IPS-20b (cell line): Measurements from ENCODE around the gene ZDHHC3.
"Not testable (repeated sequence)": the region's sequence is repeated elsewhere in the genome, so short reads cannot be mapped to it uniquely, and the experiment has no call there.

Experiments
- H3K27ac ChIP-seq: one replicate; pipeline ENCODE4 v1.5.1; 2013; ENCODE audit warnings: low read length
- H3K27me3 ChIP-seq: 2 replicates; pipeline ENCODE4 v1.6.1; 2013; ENCODE audit warnings: mild to moderate bottlenecking, low read length, inconsistent platforms; ENCODE audit not compliant: insufficient read depth
- H3K36me3 ChIP-seq: 2 replicates; pipeline ENCODE4 v1.6.1; 2013; ENCODE audit warnings: low read depth, mild to moderate bottlenecking, inconsistent platforms, low read length, moderate library complexity; ENCODE audit not compliant: insufficient read depth
- H3K4me1 ChIP-seq: 2 replicates; pipeline ENCODE4 v1.6.1; 2013; ENCODE audit warnings: mild to moderate bottlenecking, control low read depth, inconsistent platforms, low read length, moderate library complexity; ENCODE audit not compliant: insufficient read depth
- H3K4me3 ChIP-seq: 2 replicates; pipeline ENCODE4 v1.5.1; 2013; ENCODE audit warnings: mild to moderate bottlenecking, low read length, inconsistent platforms
- H3K9ac ChIP-seq: 2 replicates; pipeline ENCODE4 v1.6.1; 2013; ENCODE audit warnings: low read depth, mild to moderate bottlenecking, inconsistent platforms, low read length, moderate library complexity
- H3K9me3 ChIP-seq: 2 replicates; pipeline ENCODE4 v1.6.1; 2013; ENCODE audit warnings: mild to moderate bottlenecking, low read depth, low read length, inconsistent platforms; ENCODE audit not compliant: insufficient read depth

Gene ZDHHC3

GRCh38 chr3:44961888-44962287, 14.1 kb downstream of the ZDHHC3 start:
- no peak overlapping the region for H3K27ac ChIP-seq
- no peaks in the 10 kb centered on the region for H3K27me3 ChIP-seq
- no peaks in the 10 kb centered on the region for H3K9me3 ChIP-seq
- H3K4me1 ChIP-seq, result peaks cover 8% of the 10 kb centered on the region
- no peak overlapping the region for H3K4me3 ChIP-seq
- H3K36me3 ChIP-seq, result peaks cover 22% of the 10 kb centered on the region
- H3K9ac ChIP-seq, result no peak overlapping the region

- Histone ChIP-seq H3K4me3 (no peak overlapping the region), H3K4me1 (peaks cover 8% of the 10 kb centered on the region)
These were observed 15.5 kb downstream of the ZDHHC3 start for GRCh38 chr3:44960387-44961026.

GRCh38 chr3:44958386-44958785, 17.6 kb downstream of the ZDHHC3 start:
- Histone ChIP-seq H3K36me3 (peaks cover 35% of the 10 kb centered on the region), H3K4me3 (no peak overlapping the region), H3K27ac (no peak overlapping the region), H3K9ac (no peak overlapping the region), H3K4me1 (peaks cover 8% of the 10 kb centered on the region), H3K27me3 (no peaks in the 10 kb centered on the region), H3K9me3 (no peaks in the 10 kb centered on the region)

More at GRCh38 chr3:44960387-44961026, 15.5 kb downstream of the ZDHHC3 start:
- Histone ChIP-seq H3K27ac (no peak overlapping the region), H3K9ac (no peak overlapping the region), H3K36me3 (peaks cover 28% of the 10 kb centered on the region), H3K9me3 (no peaks in the 10 kb centered on the region), H3K27me3 (no peaks in the 10 kb centered on the region)

GRCh38 chr3:44957986-44958385, 18.0 kb downstream of the ZDHHC3 start:
- Histone ChIP-seq H3K9ac (no peak overlapping the region), H3K27me3 (no peaks in the 10 kb centered on the region), H3K4me3 (no peak overlapping the region), H3K27ac (no peak overlapping the region), H3K9me3 (no peaks in the 10 kb centered on the region), H3K4me1 (peaks cover 8% of the 10 kb centered on the region), H3K36me3 (peaks cover 35% of the 10 kb centered on the region)

- Histone ChIP-seq H3K4me3 (no peak overlapping the region), H3K27ac (no peak overlapping the region), H3K9ac (no peak overlapping the region), H3K36me3 (peaks cover 35% of the 10 kb centered on the region), H3K9me3 (no peaks in the 10 kb centered on the region), H3K27me3 (no peaks in the 10 kb centered on the region), H3K4me1 (0 out of 2 replicates have a peak, but pooled peaks cover 2% of the 10 kb centered on the region)
These were observed 20.1 kb downstream of the ZDHHC3 start for GRCh38 chr3:44955917-44956316.

GRCh38 chr3:44954962-44955361, 21.0 kb downstream of the ZDHHC3 start:
- Histone ChIP-seq H3K27ac (no peak overlapping the region), H3K4me3 (no peak overlapping the region), H3K9ac (no peak overlapping the region), H3K36me3 (peaks cover 35% of the 10 kb centered on the region), H3K4me1 (0 out of 2 replicates have a peak, but pooled peaks cover 10% of the 10 kb centered on the region), H3K27me3 (no peaks in the 10 kb centered on the region), H3K9me3 (no peaks in the 10 kb centered on the region)

- H3K4me3 ChIP-seq, result no peak overlapping the region
- peaks cover 35% of the 10 kb centered on the region for H3K36me3 ChIP-seq
- no peaks in the 10 kb centered on the region for H3K9me3 ChIP-seq
- no peaks in the 10 kb centered on the region for H3K27me3 ChIP-seq
- H3K27ac ChIP-seq, result no peak overlapping the region
- H3K9ac ChIP-seq, result no peak overlapping the region
- H3K4me1 ChIP-seq, result 0 out of 2 replicates have a peak, but pooled peaks cover 12% of the 10 kb centered on the region
These were observed 21.7 kb downstream of the ZDHHC3 start for GRCh38 chr3:44954304-44954703.

GRCh38 chr3:44952689-44953088, 23.3 kb downstream of the ZDHHC3 start:
- Histone ChIP-seq H3K4me3 (no peak overlapping the region), H3K4me1 (0 out of 2 replicates have a peak, but pooled peaks cover 12% of the 10 kb centered on the region), H3K9me3 (no peaks in the 10 kb centered on the region)

GRCh38 chr3:44950275-44950734, 25.7 kb downstream of the ZDHHC3 start:
- Histone ChIP-seq H3K27me3 (no peaks in the 10 kb centered on the region), H3K9ac (peak overlapping the region; percentile 47; the same call in 1 of the 2 replicates), H3K27ac (peak overlapping the region; percentile 87), H3K4me1 (0 out of 2 replicates have a peak, but pooled peaks cover 12% of the 10 kb centered on the region), H3K9me3 (no peaks in the 10 kb centered on the region), H3K36me3 (peaks cover 11% of the 10 kb centered on the region), H3K4me3 (no peak overlapping the region)

More at GRCh38 chr3:44952689-44953088, 23.3 kb downstream of the ZDHHC3 start:
- peaks cover 20% of the 10 kb centered on the region for H3K36me3 ChIP-seq
- no peak overlapping the region for H3K9ac ChIP-seq
- H3K27ac ChIP-seq, result no peak overlapping the region
- H3K27me3 ChIP-seq, result no peaks in the 10 kb centered on the region

GRCh38 chr3:44949770-44950169, 26.2 kb downstream of the ZDHHC3 start:
- 0 out of 2 replicates have a peak, but pooled peaks cover 12% of the 10 kb centered on the region for H3K4me1 ChIP-seq
- peaks cover 14% of the 10 kb centered on the region for H3K36me3 ChIP-seq
- not testable (repeated sequence) for H3K9me3 ChIP-seq, H3K27me3 ChIP-seq, H3K4me3 ChIP-seq
- H3K9ac ChIP-seq, result peak overlapping the region; percentile 47; the same call in 1 of the 2 replicates
- peak overlapping the region; percentile 87 for H3K27ac ChIP-seq

- no peak overlapping the region for H3K27ac ChIP-seq
- no peak overlapping the region for H3K9ac ChIP-seq
- peaks cover 16% of the 10 kb centered on the region for H3K36me3 ChIP-seq
- H3K27me3 ChIP-seq, result no peaks in the 10 kb centered on the region
- H3K4me1 ChIP-seq, result 0 out of 2 replicates have a peak, but pooled peaks cover 12% of the 10 kb centered on the region
- H3K9me3 ChIP-seq, result no peaks in the 10 kb centered on the region
- H3K4me3 ChIP-seq, result no peak overlapping the region
These were observed 27.7 kb downstream of the ZDHHC3 start for GRCh38 chr3:44948239-44948638.

- no peaks in the 10 kb centered on the region for H3K4me1 ChIP-seq
- H3K36me3 ChIP-seq, result peaks cover 71% of the 10 kb centered on the region
- no peak overlapping the region for H3K9ac ChIP-seq
- no peaks in the 10 kb centered on the region for H3K9me3 ChIP-seq
- H3K27me3 ChIP-seq, result no peaks in the 10 kb centered on the region
- no peak overlapping the region for H3K4me3 ChIP-seq
- no peak overlapping the region for H3K27ac ChIP-seq
These were observed 33.6 kb downstream of the ZDHHC3 start for GRCh38 chr3:44942202-44942921.
